Measurements from ENCODE around the gene HHIP. TPM values are rescaled to one million over a fixed set of nuclear protein-coding genes. Genes with fewer than 3 reads are reported as not detected.

Gene HHIP
- total and polyA plus RNA-seq, 9 of the 15 experiments (the other 6 are each of a cell fraction or from before 2014, with no cell fraction given) = 0.09 TPM; not detected in 8

DNA sequence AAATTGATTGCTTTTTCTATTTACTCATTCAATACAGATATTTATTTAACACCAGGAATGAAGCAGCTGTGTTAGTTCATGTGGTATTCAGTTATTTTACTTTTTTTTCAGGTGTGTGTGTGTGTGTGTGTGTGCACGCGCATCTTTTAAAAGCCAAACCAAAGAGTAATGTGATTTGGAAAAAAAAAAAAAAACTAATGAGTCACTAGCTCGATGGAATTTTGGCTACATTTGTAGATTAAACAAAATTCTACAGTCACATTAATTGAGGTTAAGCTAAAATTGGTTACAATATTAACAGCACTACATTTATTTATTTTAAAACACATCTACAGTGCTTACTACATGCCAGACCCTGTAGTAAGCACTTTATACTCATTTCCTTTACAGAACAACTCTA is 66.8 kb downstream of the HHIP start (continued):
- TF ChIP-seq, protein P1, sequence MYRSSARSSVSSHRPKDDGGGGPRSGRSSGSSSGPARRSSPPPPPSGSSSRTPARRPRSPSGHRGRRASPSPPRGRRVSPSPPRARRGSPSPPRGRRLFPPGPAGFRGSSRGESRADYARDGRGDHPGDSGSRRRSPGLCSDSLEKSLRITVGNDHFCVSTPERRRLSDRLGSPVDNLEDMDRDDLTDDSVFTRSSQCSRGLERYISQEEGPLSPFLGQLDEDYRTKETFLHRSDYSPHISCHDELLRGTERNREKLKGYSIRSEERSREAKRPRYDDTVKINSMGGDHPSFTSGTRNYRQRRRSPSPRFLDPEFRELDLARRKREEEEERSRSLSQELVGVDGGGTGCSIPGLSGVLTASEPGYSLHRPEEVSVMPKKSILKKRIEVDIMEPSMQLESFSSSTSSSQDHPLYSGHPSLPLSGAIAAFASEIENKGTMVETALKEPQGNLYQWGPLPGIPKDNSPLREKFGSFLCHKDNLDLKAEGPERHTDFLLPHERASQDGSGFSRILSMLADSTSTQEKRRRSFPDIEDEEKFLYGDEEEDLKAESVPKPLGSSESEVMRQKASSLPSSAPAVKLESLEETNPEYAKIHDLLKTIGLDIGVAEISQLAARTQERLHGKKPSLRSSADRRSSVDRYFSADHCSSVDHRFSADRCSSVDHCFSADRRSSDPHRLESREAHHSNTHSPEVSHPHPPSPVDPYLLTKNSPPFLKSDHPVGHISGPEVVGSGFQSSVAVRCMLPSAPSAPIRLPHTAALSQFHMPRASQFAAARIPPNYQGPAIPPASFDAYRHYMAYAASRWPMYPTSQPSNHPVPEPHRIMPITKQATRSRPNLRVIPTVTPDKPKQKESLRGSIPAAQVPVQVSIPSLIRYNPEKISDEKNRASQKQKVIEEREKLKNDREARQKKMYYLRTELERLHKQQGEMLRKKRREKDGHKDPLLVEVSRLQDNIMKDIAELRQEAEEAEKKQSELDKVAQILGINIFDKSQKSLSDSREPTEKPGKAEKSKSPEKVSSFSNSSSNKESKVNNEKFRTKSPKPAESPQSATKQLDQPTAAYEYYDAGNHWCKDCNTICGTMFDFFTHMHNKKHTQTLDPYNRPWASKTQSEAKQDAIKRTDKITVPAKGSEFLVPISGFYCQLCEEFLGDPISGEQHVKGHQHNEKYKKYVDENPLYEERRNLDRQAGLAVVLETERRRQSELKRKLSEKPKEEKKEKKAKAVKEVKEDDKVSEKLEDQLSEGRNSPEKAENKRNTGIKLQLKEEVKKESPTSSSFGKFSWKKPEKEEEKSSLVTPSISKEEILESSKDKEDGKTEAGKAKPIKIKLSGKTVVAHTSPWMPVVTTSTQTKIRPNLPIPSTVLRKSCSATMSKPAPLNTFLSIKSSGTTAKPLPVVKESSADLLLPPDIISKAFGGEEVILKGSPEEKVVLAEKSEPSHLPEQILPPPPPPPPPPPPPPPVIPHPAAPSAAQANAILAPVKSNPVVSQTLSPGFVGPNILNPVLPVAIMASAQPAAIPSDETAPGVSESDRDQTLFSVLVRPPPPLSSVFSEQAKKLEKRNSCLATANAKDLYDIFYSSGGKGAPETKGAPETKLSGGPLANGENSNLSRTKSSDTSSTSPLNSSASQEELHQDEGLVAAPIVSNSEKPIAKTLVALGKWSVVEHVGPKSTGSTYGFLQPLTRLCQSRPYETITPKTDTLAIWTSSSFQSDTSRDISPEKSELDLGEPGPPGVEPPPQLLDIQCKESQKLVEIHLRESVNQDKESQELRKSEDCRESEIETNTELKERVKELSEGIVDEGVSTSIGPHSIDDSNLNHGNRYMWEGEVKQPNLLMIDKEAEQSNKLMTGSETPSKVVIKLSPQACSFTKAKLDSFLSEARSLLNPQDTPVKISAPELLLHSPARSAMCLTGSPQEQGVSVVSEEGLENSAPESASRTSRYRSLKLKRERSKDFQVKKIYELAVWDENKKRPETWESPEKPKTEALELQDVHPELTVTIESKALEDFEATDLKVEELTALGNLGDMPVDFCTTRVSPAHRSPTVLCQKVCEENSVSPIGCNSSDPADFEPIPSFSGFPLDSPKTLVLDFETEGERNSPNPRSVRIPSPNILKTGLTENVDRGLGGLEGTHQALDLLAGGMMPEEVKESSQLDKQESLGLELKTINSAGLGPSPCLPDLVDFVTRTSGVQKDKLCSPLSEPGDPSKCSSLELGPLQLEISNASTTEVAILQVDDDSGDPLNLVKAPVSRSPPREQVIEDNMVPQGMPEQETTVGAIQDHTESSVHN (IDR thresholded peaks at IDR 0.05; ENCODE audit: borderline replicate concordance in 1 of 2, low read depth in 1 of 2) = no peak
- TF ChIP-seq ETV6 (IDR thresholded peaks at IDR 0.05; ENCODE audit: borderline replicate concordance in 1 of 2, low read depth in 2 of 2, low read length in 1 of 2) (no peak), ETV6 (CRISPR knock-in tag; IDR thresholded peaks at IDR 0.05; ENCODE audit: borderline replicate concordance) (no peak)
